HEK293 (cell line): ENCODE measurements around the gene DNAJC12.

Source experiments
- AEBP2 ChIP-seq: fragments of 450-650 bp; formaldehyde crosslinking; IDR thresholded peaks from 2 replicates; pipeline ENCODE4 v1.5.1; 2016; ENCODE audit warnings: missing biosample characterization, missing genetic modification characterization, borderline replicate concordance
- BCL11B ChIP-seq: fragments of 450-650 bp; formaldehyde crosslinking; IDR thresholded peaks from 2 replicates; pipeline ENCODE4 v1.5.1; 2016; ENCODE audit warnings: low read depth, missing biosample characterization, missing genetic modification characterization
- PRDM10 ChIP-seq: fragments of 450-650 bp; formaldehyde crosslinking; IDR thresholded peaks from 2 replicates; pipeline ENCODE4 v1.5.1; 2016; ENCODE audit warnings: missing biosample characterization, missing genetic modification characterization
- YY2 ChIP-seq: fragments of 450-650 bp; formaldehyde crosslinking; IDR thresholded peaks from 2 replicates; pipeline ENCODE4 v1.5.1; 2016; ENCODE audit warnings: missing biosample characterization, missing genetic modification characterization
- ZBTB44 ChIP-seq: fragments of 450-650 bp; IDR thresholded peaks from 2 replicates; pipeline ENCODE4 v1.5.1; 2018; ENCODE audit warnings: missing biosample characterization, mild to moderate bottlenecking, missing genetic modification characterization
- ZBTB6 ChIP-seq: fragments of 450-650 bp; formaldehyde crosslinking; IDR thresholded peaks from 2 replicates; pipeline ENCODE4 v1.5.1; 2017; ENCODE audit warnings: missing biosample characterization, missing genetic modification characterization
- ZFP69B ChIP-seq: fragments of 450-650 bp; formaldehyde crosslinking; IDR thresholded peaks from 2 replicates; pipeline ENCODE4 v1.5.1; 2016; ENCODE audit warnings: missing biosample characterization, missing genetic modification characterization
- ZNF146 ChIP-seq: fragments of 450-650 bp; formaldehyde crosslinking; IDR thresholded peaks from 2 replicates; pipeline ENCODE4 v1.5.1; 2016; ENCODE audit warnings: missing biosample characterization, missing genetic modification characterization
- ZNF2 ChIP-seq: fragments of 450-650 bp; formaldehyde crosslinking; IDR thresholded peaks from 2 replicates; pipeline ENCODE4 v1.5.1; 2016; ENCODE audit warnings: missing biosample characterization, missing genetic modification characterization
- ZNF280D ChIP-seq: fragments of 450-650 bp; formaldehyde crosslinking; IDR thresholded peaks from 2 replicates; pipeline ENCODE4 v1.5.1; 2016; ENCODE audit warnings: missing biosample characterization, missing genetic modification characterization
- ZNF324 ChIP-seq: fragments of 450-650 bp; formaldehyde crosslinking; IDR thresholded peaks from 2 replicates; pipeline ENCODE4 v1.5.1; 2016; ENCODE audit warnings: missing biosample characterization, missing genetic modification characterization
- ZNF366 ChIP-seq: fragments of 450-650 bp; formaldehyde crosslinking; conservative IDR thresholded peaks from 2 replicates; pipeline ENCODE4 v1.5.1; 2016; ENCODE audit warnings: missing biosample characterization, missing genetic modification characterization
- ZNF391 ChIP-seq: fragments of 450-650 bp; formaldehyde crosslinking; IDR thresholded peaks from 2 replicates; pipeline ENCODE4 v1.5.1; 2016; ENCODE audit warnings: low read depth, missing biosample characterization, missing genetic modification characterization, borderline replicate concordance
- ZNF416 ChIP-seq: fragments of 450-650 bp; formaldehyde crosslinking; IDR thresholded peaks from 2 replicates; pipeline ENCODE4 v1.5.1; 2016; ENCODE audit warnings: missing biosample characterization, missing genetic modification characterization
- ZNF501 ChIP-seq: fragments of 450-650 bp; formaldehyde crosslinking; IDR thresholded peaks from 2 replicates; pipeline ENCODE4 v1.5.1; 2016; ENCODE audit warnings: missing biosample characterization, missing genetic modification characterization
- ZNF560 ChIP-seq: fragments of 450-650 bp; formaldehyde crosslinking; IDR thresholded peaks from 2 replicates; pipeline ENCODE4 v1.5.1; 2017; ENCODE audit warnings: missing biosample characterization, missing genetic modification characterization, borderline replicate concordance
- ZNF580 ChIP-seq: fragments of 450-650 bp; formaldehyde crosslinking; IDR thresholded peaks from 2 replicates; pipeline ENCODE4 v1.5.1; 2016; ENCODE audit warnings: missing biosample characterization, missing genetic modification characterization
- ZNF600 ChIP-seq: fragments of 450-650 bp; formaldehyde crosslinking; IDR thresholded peaks from 2 replicates; pipeline ENCODE4 v1.5.1; 2016; ENCODE audit warnings: missing biosample characterization, missing genetic modification characterization
- ZNF654 ChIP-seq: fragments of 450-650 bp; formaldehyde crosslinking; IDR thresholded peaks from 2 replicates; pipeline ENCODE4 v1.5.1; 2016; ENCODE audit warnings: low read depth, missing biosample characterization, missing genetic modification characterization
- ZNF660 ChIP-seq: fragments of 450-650 bp; IDR thresholded peaks from 2 replicates; pipeline ENCODE4 v1.5.1; 2018; ENCODE audit warnings: missing biosample characterization, mild to moderate bottlenecking, missing genetic modification characterization
- ZNF692 ChIP-seq: fragments of 450-650 bp; formaldehyde crosslinking; IDR thresholded peaks from 2 replicates; pipeline ENCODE4 v1.5.1; 2016; ENCODE audit warnings: missing biosample characterization, missing genetic modification characterization
- ZNF768 ChIP-seq: fragments of 450-650 bp; formaldehyde crosslinking; IDR thresholded peaks from 2 replicates; pipeline ENCODE4 v1.5.1; 2018; ENCODE audit warnings: missing biosample characterization, mild to moderate bottlenecking, missing genetic modification characterization
- ZSCAN18 ChIP-seq: fragments of 450-650 bp; formaldehyde crosslinking; IDR thresholded peaks from 2 replicates; pipeline ENCODE4 v1.5.1; 2016; ENCODE audit warnings: missing biosample characterization, missing genetic modification characterization

DNAJC12 gene

GRCh38 chr10:67788028-67788886, 49.7 kb downstream of the DNAJC12 start (continued):
- no peak for TF ChIP-seq ZNF280D (tag by site-specific recombination)
- TF ChIP-seq AEBP2 (tag by site-specific recombination): no peak
- no peak for TF ChIP-seq ZNF146
- TF ChIP-seq ZNF580: peak; percentile 92
- peak; percentile 50; the same call in 1 of the 2 replicates for TF ChIP-seq ZNF600 (tag by site-specific recombination)
- peak; percentile 40; the same call in 1 of the 2 replicates for TF ChIP-seq ZNF366 (tag by site-specific recombination)
- TF ChIP-seq ZNF654 (tag by site-specific recombination): peak; percentile 97
- TF ChIP-seq ZBTB6: peak; percentile 35; the same call in 1 of the 2 replicates
- no peak for TF ChIP-seq ZNF560 (tag by site-specific recombination)
- 0 out of 2 replicates have a peak, but pooled peaks have one; percentile 24 for TF ChIP-seq ZNF391
- TF ChIP-seq YY2 (tag by site-specific recombination): no peak
- no peak for TF ChIP-seq ZNF324 (tag by site-specific recombination)
- TF ChIP-seq PRDM10 (tag by site-specific recombination): peak; percentile 19; the same call in 1 of the 2 replicates
- TF ChIP-seq ZNF660 (tag by site-specific recombination): 0 out of 2 replicates have a peak, but pooled peaks have one; percentile 29
- no peak for TF ChIP-seq ZNF692 (tag by site-specific recombination)
- TF ChIP-seq ZNF768: no peak
- TF ChIP-seq ZSCAN18 (tag by site-specific recombination): no peak
- 0 out of 2 replicates have a peak, but pooled peaks have one; percentile 59 for TF ChIP-seq ZNF2
- TF ChIP-seq ZBTB44 (tag by site-specific recombination): no peak
- peak; percentile 41; the same call in 1 of the 2 replicates for TF ChIP-seq BCL11B (tag by site-specific recombination)
- peak; percentile 26; the same call in 1 of the 2 replicates for TF ChIP-seq ZFP69B (tag by site-specific recombination)
- 0 out of 2 replicates have a peak, but pooled peaks have one; percentile 77 for TF ChIP-seq ZNF501 (tag by site-specific recombination)
- TF ChIP-seq ZNF416 (tag by site-specific recombination): no peak
